DND-41 (cell line): ENCODE results near the gene ADNP2.

Experiments used
- ATAC-seq: fragments of 200-7000 bp; cut with Tn5 transposase; 3 replicates; pipeline ENCODE4 v1.9.1; 2021; ENCODE audit warnings: low read depth; ENCODE audit not compliant: insufficient read depth
- DNase-seq: peaks from one replicate; pipeline ENCODE4 v3.0.0-alpha.2; 2020
- H2AFZ ChIP-seq: 2 replicates; pipeline ENCODE4 v1.6.0; 2012; ENCODE audit warnings: low read depth, low read length
- H3K27ac ChIP-seq: 2 replicates; pipeline ENCODE4 v1.5.1; 2012; ENCODE audit warnings: low read length, inconsistent platforms
- H3K27me3 ChIP-seq: fragments of 200-600 bp; sonication (generic); 2 replicates; pipeline ENCODE4 v1.6.0; 2012; ENCODE audit warnings: low read length, mild to moderate bottlenecking, inconsistent platforms; ENCODE audit not compliant: insufficient read depth, poor library complexity
- H3K36me3 ChIP-seq: 2 replicates; pipeline ENCODE4 v1.5.1; 2012; ENCODE audit warnings: low read length, inconsistent platforms; ENCODE audit not compliant: insufficient read depth
- H3K4me1 ChIP-seq: 2 replicates; pipeline ENCODE4 v1.5.1; 2012; ENCODE audit warnings: mild to moderate bottlenecking, low read length; ENCODE audit not compliant: insufficient read depth
- H3K4me2 ChIP-seq: 2 replicates; pipeline ENCODE4 v1.6.0; 2012; ENCODE audit warnings: mild to moderate bottlenecking, moderate library complexity, low read length, inconsistent platforms; ENCODE audit not compliant: insufficient read depth
- H3K4me3 ChIP-seq, 2 experiments: fragments of 200-600 bp in 1 of 2; shearing (Covaris generic) in 1 of 2; 2 replicates each; pipeline ENCODE4 v1.5.1; 2012 to 2016; ENCODE audit warnings: inconsistent platforms in 2 of 2, low read length in 2 of 2, mild to moderate bottlenecking in 2 of 2, low read depth in 1 of 2, moderate library complexity in 1 of 2
- H3K79me2 ChIP-seq: 2 replicates; pipeline ENCODE4 v1.6.0; 2012; ENCODE audit warnings: low read length, inconsistent platforms; ENCODE audit not compliant: insufficient read depth
- H3K9ac ChIP-seq: 2 replicates; pipeline ENCODE4 v1.6.0; 2012; ENCODE audit warnings: low read depth, mild to moderate bottlenecking, inconsistent platforms, low read length, moderate library complexity
- H3K9me3 ChIP-seq: 2 replicates; pipeline ENCODE4 v1.5.1; 2012; ENCODE audit warnings: low read length, moderate library complexity, mild to moderate bottlenecking, inconsistent platforms; ENCODE audit not compliant: insufficient read depth, severe bottlenecking
- H4K20me1 ChIP-seq: 2 replicates; pipeline ENCODE4 v1.6.0; 2012; ENCODE audit warnings: low read length; ENCODE audit not compliant: insufficient read depth
- EZH2 ChIP-seq: IDR thresholded peaks from 3 replicates; pipeline ENCODE4 v1.6.1; 2012; ENCODE audit warnings: borderline replicate concordance, low read depth, mild to moderate bottlenecking, moderate library complexity, low read length, inconsistent platforms; ENCODE audit not compliant: severe bottlenecking
- TF ChIP-seq, protein P1 (sequence below): IDR thresholded peaks from 2 replicates; pipeline ENCODE4 v1.5.1; 2012; ENCODE audit warnings: borderline replicate concordance, low read length, moderate library complexity, mild to moderate bottlenecking; ENCODE audit not compliant: poor library complexity, severe bottlenecking; ENCODE audit errors: extremely low read depth

ADNP2 gene

DNA sequence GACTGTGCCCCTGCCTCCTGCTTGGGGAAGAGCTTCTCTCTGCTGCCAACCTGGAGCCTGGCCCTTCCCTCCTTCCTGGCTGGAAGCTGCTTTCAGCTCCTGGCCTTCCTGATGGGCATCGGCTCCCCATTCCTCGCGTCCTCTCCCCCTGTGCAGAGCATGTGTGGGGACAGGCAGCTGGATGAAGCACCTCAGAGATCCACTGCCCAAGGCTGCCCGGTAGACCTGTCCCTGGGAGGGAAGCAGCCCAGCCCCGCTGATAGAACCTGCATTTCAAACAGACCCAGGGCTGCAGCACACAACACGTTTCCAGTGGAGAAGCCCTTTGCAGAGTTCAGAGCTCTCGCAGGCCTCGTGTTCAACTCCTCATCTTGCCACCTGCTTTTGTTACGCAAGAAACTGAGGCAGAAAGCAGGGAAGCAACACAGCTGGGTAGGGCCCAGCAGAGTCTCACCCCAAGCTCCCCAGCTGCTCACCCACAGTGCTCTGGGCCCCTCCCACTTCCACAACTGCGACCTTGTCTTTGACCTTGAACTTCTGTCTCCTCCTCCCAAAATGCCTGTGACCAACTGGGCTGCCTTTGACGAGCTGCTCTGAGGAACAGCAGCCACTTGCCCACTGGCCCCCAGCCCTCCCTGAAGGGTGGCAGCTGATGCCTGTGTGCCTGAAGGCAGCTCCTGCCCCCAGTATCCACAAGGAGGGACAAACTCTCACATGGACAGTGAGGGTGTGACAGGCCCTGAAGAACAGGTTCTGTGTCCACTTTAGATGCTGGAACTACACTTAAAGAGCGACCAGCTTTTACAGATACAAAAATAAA, 72.8 kb downstream of the ADNP2 start:
- DNase-seq (peak; percentile 48), ATAC-seq (peak; percentile 75)
- Histone ChIP-seq H3K27me3 (no peaks in the 10 kb centered on the region), H3K4me3 (no peak overlapping the region), H3K9me3 (no peaks in the 10 kb centered on the region), H3K27ac (peak overlapping the region; percentile 38; the same call in 1 of the 2 replicates), H3K36me3 (no peaks in the 10 kb centered on the region), H3K4me2 (no peak overlapping the region), H3K4me1 (peaks cover 13% of the 10 kb centered on the region), H4K20me1 (peaks cover 12% of the 10 kb centered on the region), H3K9ac (no peak overlapping the region), H2AFZ (no peak overlapping the region), H3K79me2 (no peaks in the 10 kb centered on the region)
- TF ChIP-seq EZH2, result no peak
- TF ChIP-seq, protein P1, sequence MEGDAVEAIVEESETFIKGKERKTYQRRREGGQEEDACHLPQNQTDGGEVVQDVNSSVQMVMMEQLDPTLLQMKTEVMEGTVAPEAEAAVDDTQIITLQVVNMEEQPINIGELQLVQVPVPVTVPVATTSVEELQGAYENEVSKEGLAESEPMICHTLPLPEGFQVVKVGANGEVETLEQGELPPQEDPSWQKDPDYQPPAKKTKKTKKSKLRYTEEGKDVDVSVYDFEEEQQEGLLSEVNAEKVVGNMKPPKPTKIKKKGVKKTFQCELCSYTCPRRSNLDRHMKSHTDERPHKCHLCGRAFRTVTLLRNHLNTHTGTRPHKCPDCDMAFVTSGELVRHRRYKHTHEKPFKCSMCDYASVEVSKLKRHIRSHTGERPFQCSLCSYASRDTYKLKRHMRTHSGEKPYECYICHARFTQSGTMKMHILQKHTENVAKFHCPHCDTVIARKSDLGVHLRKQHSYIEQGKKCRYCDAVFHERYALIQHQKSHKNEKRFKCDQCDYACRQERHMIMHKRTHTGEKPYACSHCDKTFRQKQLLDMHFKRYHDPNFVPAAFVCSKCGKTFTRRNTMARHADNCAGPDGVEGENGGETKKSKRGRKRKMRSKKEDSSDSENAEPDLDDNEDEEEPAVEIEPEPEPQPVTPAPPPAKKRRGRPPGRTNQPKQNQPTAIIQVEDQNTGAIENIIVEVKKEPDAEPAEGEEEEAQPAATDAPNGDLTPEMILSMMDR, result no peak

DNA sequence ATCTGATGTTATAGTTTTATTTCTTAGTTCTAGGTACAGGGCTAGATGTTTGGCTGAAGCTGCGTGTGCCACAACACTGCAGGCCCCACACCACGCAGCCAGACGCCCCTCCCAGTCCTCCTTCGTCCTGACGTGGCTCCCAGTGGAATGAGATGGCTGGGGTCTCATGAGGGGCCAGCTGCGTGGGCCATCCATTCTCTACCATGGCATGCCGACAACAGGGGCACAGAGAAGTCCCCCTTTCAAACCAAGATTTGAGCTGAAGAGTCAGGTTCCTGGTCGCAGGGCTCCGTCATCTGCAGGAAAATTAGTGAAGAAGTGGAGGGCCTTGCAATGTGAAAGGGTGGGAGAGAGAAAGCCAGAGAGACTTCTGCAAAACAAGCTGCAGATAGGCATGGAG, 73.8 kb downstream of the ADNP2 start:
- peaks cover 13% of the 10 kb centered on the region for H3K4me1 ChIP-seq
- H3K79me2 ChIP-seq, result no peaks in the 10 kb centered on the region
- peaks cover 12% of the 10 kb centered on the region for H4K20me1 ChIP-seq
- no peak for ATAC-seq
- no peak overlapping the region for H3K9ac ChIP-seq
- no peaks in the 10 kb centered on the region for H3K36me3 ChIP-seq
- H3K27me3 ChIP-seq, result no peaks in the 10 kb centered on the region
- H3K9me3 ChIP-seq, result no peaks in the 10 kb centered on the region
- no peak overlapping the region for H3K4me2 ChIP-seq
- no peak overlapping the region for H3K27ac ChIP-seq
- TF ChIP-seq EZH2, result no peak
- TF ChIP-seq, protein P1, result no peak
- no peak for DNase-seq
- H3K4me3 ChIP-seq, result no peak overlapping the region
- no peak overlapping the region for H2AFZ ChIP-seq

DNA sequence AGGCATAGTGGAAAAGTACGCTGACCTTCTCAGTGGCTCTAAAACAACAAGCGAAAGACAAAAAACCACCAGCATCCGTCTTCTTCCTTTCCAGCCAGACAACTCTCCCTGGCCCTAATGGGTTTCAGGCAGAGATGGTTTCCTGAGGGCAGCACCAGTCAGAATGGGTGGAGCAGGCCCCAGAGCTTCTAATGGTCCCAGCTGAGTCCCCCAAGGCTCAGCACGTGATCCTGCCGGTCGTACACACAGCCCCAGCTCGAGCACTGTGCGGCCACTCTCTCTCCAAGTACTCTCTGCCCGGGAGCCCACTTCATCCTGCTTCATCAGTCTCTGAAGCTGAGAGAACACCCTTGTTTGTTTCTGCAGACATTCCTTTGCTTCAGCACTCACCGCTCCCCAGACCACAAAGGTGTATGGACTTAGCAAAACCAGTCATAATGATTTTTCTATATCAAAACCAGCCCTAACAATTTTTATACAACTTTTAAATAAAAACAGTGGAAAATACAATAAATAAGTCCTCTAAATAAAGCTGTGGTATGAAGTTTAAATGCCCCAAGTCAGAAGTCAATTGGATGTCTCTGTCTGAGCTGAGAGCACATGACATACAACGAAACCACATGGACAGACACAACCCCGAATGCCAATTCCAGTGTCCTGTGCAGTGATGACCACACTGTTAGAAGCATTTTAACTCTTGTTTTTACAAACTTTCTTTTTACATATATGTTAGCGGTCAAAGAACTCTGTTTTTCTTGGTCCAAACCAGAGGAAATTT, 74.4 kb downstream of the ADNP2 start:
- no peak for ATAC-seq
- no peaks in the 10 kb centered on the region for H3K79me2 ChIP-seq
- no peaks in the 10 kb centered on the region for H3K27me3 ChIP-seq
- H3K4me1 ChIP-seq, result peaks cover 13% of the 10 kb centered on the region
- H3K9me3 ChIP-seq, result no peaks in the 10 kb centered on the region
- H3K27ac ChIP-seq, result no peak overlapping the region
- H3K9ac ChIP-seq, result no peak overlapping the region
- no peak overlapping the region for H3K4me2 ChIP-seq
- H4K20me1 ChIP-seq, result peaks cover 12% of the 10 kb centered on the region
- no peaks in the 10 kb centered on the region for H3K36me3 ChIP-seq
- no peak for DNase-seq
- no peak overlapping the region for H3K4me3 ChIP-seq
- H2AFZ ChIP-seq, result no peak overlapping the region
- TF ChIP-seq EZH2, result no peak
- TF ChIP-seq, protein P1, result no peak
